MM.1S (cell line): Measurements from ENCODE around the gene WIPF3.

Experiments
- CTCF ChIP-seq: fragments of 300-600 bp; sonication (generic); IDR thresholded peaks from 2 replicates; pipeline ENCODE4 v1.5.1; 2016; ENCODE audit warnings: antibody characterized with exemption, low read length, mixed read lengths
- EZH2 ChIP-seq: fragments of 300-600 bp; sonication (generic); optimal IDR thresholded peaks from 2 replicates; pipeline ENCODE3; 2017; ENCODE audit warnings: low read depth, mild to moderate bottlenecking, antibody characterized with exemption, low read length, mixed read lengths
- EZH2phosphoT487 ChIP-seq: fragments of 300-600 bp; sonication (generic); IDR thresholded peaks from 2 replicates; pipeline ENCODE4 v1.6.1; 2018; ENCODE audit warnings: antibody characterized with exemption, low read length

GRCh38 chr7:29921404-29922010 is 115.2 kb downstream of the WIPF3 start:
- peak; percentile 92 for TF ChIP-seq CTCF
- TF ChIP-seq EZH2 = no peak
- no peak for TF ChIP-seq EZH2phosphoT487
